WTC11 (cell line): ENCODE data around the gene ANKZF1. TPM values are rescaled to one million over a fixed set of nuclear protein-coding genes. Genes with fewer than 3 reads are reported as not detected.

ENCODE experiments used
- ARID4B ChIP-seq: sonication (generic); formaldehyde crosslinking; IDR thresholded peaks from 2 replicates; pipeline ENCODE4 v1.8.0; 2023; ENCODE audit warnings: missing genetic modification reagents, mild to moderate bottlenecking, borderline replicate concordance
- ATF6 ChIP-seq: sonication (generic); formaldehyde crosslinking; IDR thresholded peaks from 2 replicates; pipeline ENCODE4 v1.8.1; 2023; ENCODE audit warnings: mild to moderate bottlenecking, missing genetic modification reagents
- CBFB ChIP-seq: sonication (generic); formaldehyde crosslinking; IDR thresholded peaks from 2 replicates; pipeline ENCODE4 v1.8.1; 2022; ENCODE audit warnings: mild to moderate bottlenecking, low read depth, missing genetic modification reagents
- FOXP4 ChIP-seq: sonication (generic); formaldehyde crosslinking; IDR thresholded peaks from 2 replicates; pipeline ENCODE4 v1.8.0; 2022; ENCODE audit warnings: mild to moderate bottlenecking, missing genetic modification reagents
- GRHL2 ChIP-seq: fragments of 250-450 bp; sonication (Bioruptor Pico); IDR thresholded peaks from 2 replicates; pipeline ENCODE4 v1.8.0; 2022; ENCODE audit warnings: mild to moderate bottlenecking, moderate library complexity; ENCODE audit not compliant: insufficient replicate concordance, severe bottlenecking
- GTF2I ChIP-seq: fragments of 250-450 bp; sonication (Bioruptor Pico); conservative IDR thresholded peaks from 2 replicates; pipeline ENCODE4 v1.4.0; 2021; ENCODE audit warnings: mild to moderate bottlenecking
- IRF2 ChIP-seq: sonication (generic); formaldehyde crosslinking; IDR thresholded peaks from 2 replicates; pipeline ENCODE4 v1.8.0; 2022; ENCODE audit warnings: low read depth, missing genetic modification reagents, borderline replicate concordance
- MYBL2 ChIP-seq: sonication (generic); formaldehyde crosslinking; IDR thresholded peaks from 2 replicates; pipeline ENCODE4 v1.8.1; 2023; ENCODE audit warnings: mild to moderate bottlenecking, moderate library complexity, missing genetic modification reagents
- PRDM15 ChIP-seq: sonication (generic); formaldehyde crosslinking; IDR thresholded peaks from 2 replicates; pipeline ENCODE4 v1.8.0; 2022; ENCODE audit warnings: missing genetic modification reagents
- PREB ChIP-seq: sonication (generic); formaldehyde crosslinking; IDR thresholded peaks from 2 replicates; pipeline ENCODE4 v1.8.1; 2022; ENCODE audit warnings: mild to moderate bottlenecking, missing genetic modification reagents, moderate library complexity, borderline replicate concordance
- PRRX2 ChIP-seq: fragments of 250-450 bp; sonication (Bioruptor Pico); IDR thresholded peaks from 2 replicates; pipeline ENCODE4 v1.8.0; 2021; ENCODE audit warnings: mild to moderate bottlenecking
- RELA ChIP-seq: sonication (generic); formaldehyde crosslinking; IDR thresholded peaks from 2 replicates; pipeline ENCODE4 v1.8.1; 2022; ENCODE audit warnings: missing genetic modification reagents, mild to moderate bottlenecking, borderline replicate concordance
- SP1 ChIP-seq: sonication (generic); formaldehyde crosslinking; conservative IDR thresholded peaks from 2 replicates; pipeline ENCODE4 v1.8.1; 2022; ENCODE audit warnings: missing genetic modification reagents
- TEAD4 ChIP-seq: sonication (generic); formaldehyde crosslinking; IDR thresholded peaks from 2 replicates; pipeline ENCODE4 v1.8.0; 2022; ENCODE audit warnings: mild to moderate bottlenecking, missing genetic modification reagents
- ZBTB43 ChIP-seq: sonication (generic); formaldehyde crosslinking; IDR thresholded peaks from 2 replicates; pipeline ENCODE4 v1.8.1; 2023; ENCODE audit warnings: mild to moderate bottlenecking, missing genetic modification reagents
- ZMAT4 ChIP-seq: fragments of 250-450 bp; sonication (Bioruptor Pico); IDR thresholded peaks from 2 replicates; pipeline ENCODE4 v1.9.0; 2021; ENCODE audit warnings: mild to moderate bottlenecking
- ZNF138 ChIP-seq: sonication (generic); formaldehyde crosslinking; conservative IDR thresholded peaks from 2 replicates; pipeline ENCODE4 v1.8.1; 2022; ENCODE audit warnings: mild to moderate bottlenecking, moderate library complexity, missing genetic modification reagents
- ZNF512 ChIP-seq: sonication (generic); formaldehyde crosslinking; IDR thresholded peaks from 2 replicates; pipeline ENCODE4 v1.8.1; 2022; ENCODE audit warnings: missing genetic modification reagents, borderline replicate concordance
- total RNA-seq: library from RNA; stranded (reverse); gene quantifications from 3 replicates; pipeline ENCODE4 v1.2.3, GENCODE V29; 2021

ANKZF1 gene
- total RNA-seq, 1 experiment from 2014 or later, result 70.4 TPM

- TF ChIP-seq RELA, result peak; percentile 3; the same call in 1 of the 2 replicates
- no peak for TF ChIP-seq PRDM15 (CRISPR knock-in tag)
- no peak for TF ChIP-seq ZNF512 (CRISPR knock-in tag)
- no peak for TF ChIP-seq ZMAT4 (CRISPR knock-in tag)
- peak; percentile 92; the same call in 1 of the 2 replicates for TF ChIP-seq ZBTB43 (CRISPR knock-in tag)
- peak; percentile 9; the same call in 1 of the 2 replicates for TF ChIP-seq PRRX2 (CRISPR knock-in tag)
- 0 out of 2 replicates have a peak, but pooled peaks have one; percentile 41 for TF ChIP-seq ZNF138 (CRISPR knock-in tag)
- TF ChIP-seq ARID4B (CRISPR knock-in tag), result peak; percentile 54; the same call in 1 of the 2 replicates
- peak; percentile 78 for TF ChIP-seq MYBL2 (CRISPR knock-in tag)
- peak; percentile 75 for TF ChIP-seq SP1 (CRISPR knock-in tag)
- no peak for TF ChIP-seq IRF2 (CRISPR knock-in tag)
- no peak for TF ChIP-seq GRHL2 (CRISPR knock-in tag)
- TF ChIP-seq ATF6, result no peak
- TF ChIP-seq TEAD4 (CRISPR knock-in tag), result peak; percentile 53; the same call in 1 of the 2 replicates
- TF ChIP-seq FOXP4, result 0 out of 2 replicates have a peak, but pooled peaks have one; percentile 55
- no peak for TF ChIP-seq GTF2I (CRISPR knock-in tag)
- no peak for TF ChIP-seq CBFB (CRISPR knock-in tag)
- TF ChIP-seq PREB (CRISPR knock-in tag), result no peak; the same call in 1 of the 2 replicates
Measured at GRCh38 chr2:219218732-219219701, 10.6 kb upstream of the ANKZF1 start, which contains the start of gene ABCB6 (continued).
